Astrocyte (in vitro differentiated cells and primary cell): ENCODE measurements around the gene TMEM14C.

Source experiments
- CTCF ChIP-seq: IDR thresholded peaks from 2 replicates; pipeline ENCODE4 v1.5.1; 2011; ENCODE audit warnings: low read depth, mild to moderate bottlenecking, inconsistent platforms, low read length, moderate library complexity; ENCODE audit not compliant: insufficient read depth
- EZH2 ChIP-seq: IDR thresholded peaks from 2 replicates; pipeline ENCODE4 v1.6.1; 2012; ENCODE audit warnings: mild to moderate bottlenecking, low read length, inconsistent platforms; ENCODE audit not compliant: insufficient read depth

GRCh38 chr6:10725044-10725443, 2.2 kb downstream of the TMEM14C start:
- TF ChIP-seq CTCF (no peak), EZH2 (no peak)
